Adrenal gland (tissue), 12 donors: Measurements from ENCODE around the gene TNFRSF4. TPM values are rescaled to one million over a fixed set of nuclear protein-coding genes. Genes with fewer than 3 reads are reported as not detected.

ENCODE experiments used
- DNase-seq, 7 donors: peaks; one replicate each; pipeline ENCODE4 v3.0.0-alpha.2; 2019 to 2020
- H3K27ac ChIP-seq, 5 donors: fragments of 200-600 bp; sonication (generic) in 4 of 5; 1 replicate in 3 of 5; 2 replicates in 2 of 5; pipeline versions ENCODE4 v1.5.1 to v1.8.0; 2016 to 2020; ENCODE audit warnings: mild to moderate bottlenecking in 1 of 5
- H3K27me3 ChIP-seq: fragments of 200-600 bp; 2 replicates; pipeline ENCODE4 v1.8.0; 2021
- H3K36me3 ChIP-seq, 2 donors: fragments of 200-600 bp; replicated peaks in 1 of 2; 1 replicate in 1 of 2; 2 replicates in 1 of 2; pipeline versions ENCODE4 v1.5.1 to v1.8.0; 2018 to 2022
- H3K4me1 ChIP-seq, 2 donors: fragments of 200-600 bp; replicated peaks in 1 of 2; 1 replicate in 1 of 2; 2 replicates in 1 of 2; pipeline versions ENCODE4 v1.5.1 to v1.8.0; 2018 to 2021
- H3K4me3 ChIP-seq, 4 donors: fragments of 200-600 bp; sonication (generic) in 3 of 4; one replicate each; pipeline ENCODE4 v1.5.1; 2016 to 2018
- H3K9me3 ChIP-seq, 3 donors: fragments of 200-600 bp; sonication (generic) in 1 of 3; replicated peaks in 1 of 3; 1 replicate in 2 of 3; 2 replicates in 1 of 3; pipeline versions ENCODE4 v1.5.1 to v1.8.0; 2016 to 2021
- POLR2A ChIP-seq, 2 donors: fragments of 450-650 bp; IDR thresholded peaks; one replicate each; pipeline ENCODE4 v1.6.1; 2017; ENCODE audit warnings: antibody characterized with exemption in 2 of 2, mild to moderate bottlenecking in 2 of 2, moderate library complexity in 1 of 2
- WGBS, 4 donors: extraction: QIAGEN DNeasy Blood & Tissue Kit in 2 of 4; methylation state at CpG; one replicate each; pipeline versions ENCODE4 v1.1.5 to v1.1.7; 2013 to 2017; 5-methylcytosine and 5-hydroxymethylcytosine counted together
- intact Hi-C, 2 donors: fragments of 100-400 bp; cut with DNase I; formaldehyde crosslinking; loops; one replicate each; pipeline versions ENCODE4 v1.14.1 to v1.15.0; 2022 to 2023
- polyA plus RNA-seq, 3 donors: library from polyadenylated mRNA; stranded (reverse); fragments of 200-250 nt in 2 of 3; fragments of 350-450 nt in 1 of 3; fragmentation: Illumina TruSeq in 1 of 3; extraction: RNeasy Lipid Tissue Mini Kit (QIAGEN cat#74804) in 1 of 3; gene quantifications; one replicate each; pipeline ENCODE4 v1.2.3, GENCODE V29; 2013 to 2014
- total RNA-seq, 9 donors: library from RNA; depleted of rRNA in 4 of 9; stranded (reverse); fragments of >200 nt in 4 of 9; fragments of 120-200 nt in 1 of 9; fragmentation: NEBNext Ultra II Directional in 1 of 9; extraction: Animal tissue kit (Norgen Biotek cat#: 25700) in 1 of 9; gene quantifications; one replicate each; pipeline versions ENCODE4 v1.1.0 to v1.2.4, GENCODE V29; 2013 to 2023
- TF ChIP-seq, protein P1 (sequence below), 6 experiments: fragments of 450-650 bp in 4 of 6; fragments of 200-600 bp in 2 of 6; sonication (generic) in 1 of 6; IDR thresholded peaks; 1 replicate in 5 of 6; 2 replicates in 1 of 6; pipeline versions ENCODE4 v1.5.1 to v1.8.0; 2016 to 2021; ENCODE audit warnings: antibody characterized with exemption in 6 of 6, mild to moderate bottlenecking in 2 of 6, moderate library complexity in 1 of 6
- donor health status: healthy with polysubstance abuse.
- donor health status: Bipolar disorder and iron deficiency.
- donor health status: DM: yes; HTN: yes; CAD: no.
- donor health status: DM: no; HTN: no; CAD: no.
- donor health status: DM: no; HTN: no; CAD: no.
- donor health status: DM: yes; HTN: yes; CAD: no.

The TNFRSF4 gene
- total and polyA plus RNA-seq, 12 donors = 0.32 to 6.9 (median 1.1) TPM; not detected in 2

DNA sequence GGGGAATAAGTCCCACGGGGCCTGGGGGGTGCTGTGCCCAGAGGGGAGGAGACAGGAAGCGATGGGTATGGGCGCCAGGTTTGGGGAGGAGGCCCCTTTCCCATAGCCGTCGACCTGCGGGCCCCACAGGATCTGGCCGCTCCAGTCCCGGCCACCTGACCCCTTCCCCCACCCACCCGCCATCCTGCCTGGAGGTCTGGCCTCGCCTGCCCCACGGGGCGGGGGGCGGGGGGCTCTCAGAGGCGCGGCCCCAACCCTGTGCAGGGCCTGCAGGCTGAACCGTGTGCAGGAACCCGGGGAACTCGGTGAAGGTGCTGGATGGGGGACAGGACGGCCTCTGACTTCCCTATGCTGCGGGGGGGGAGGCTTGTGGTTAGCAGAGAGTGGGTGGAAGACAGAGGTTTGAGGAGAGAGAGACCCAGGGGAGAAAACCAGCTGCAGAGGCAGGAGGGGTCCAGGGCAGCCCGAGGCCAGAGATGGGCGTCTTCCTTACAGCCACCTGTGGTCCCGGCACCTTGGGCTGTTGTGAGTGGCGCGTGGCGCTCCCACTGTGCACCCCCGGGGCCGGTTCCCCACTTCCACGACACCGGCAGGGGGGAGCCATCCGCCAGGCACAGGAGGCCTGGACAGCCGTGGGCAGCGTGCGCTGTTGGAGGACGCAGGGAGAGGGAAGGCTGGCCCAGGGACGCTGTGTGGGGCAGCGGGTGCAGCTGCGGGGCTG is 5.1 kb downstream of the TNFRSF4 start:
- intact Hi-C loops = no loop called here
- Histone ChIP-seq H3K36me3 (no peaks in the 10 kb centered on the region), H3K27me3 (peaks cover 26% of the 10 kb centered on the region), H3K9me3 (no peaks in the 10 kb centered on the region), H3K4me3 (no peak overlapping the region), H3K27ac (peak overlapping the region in 1 of 5 donors; percentile 60), H3K4me1 (peaks cover 6% of the 10 kb centered on the region in 2 donors)
- DNase-seq = peak in 1 of 7 donors; percentile 2
- WGBS, 4 donors = 49 to 71% (median 62%) methylated on average over 17 to 38 of the region's 38 CpGs
- TF ChIP-seq, protein P1, sequence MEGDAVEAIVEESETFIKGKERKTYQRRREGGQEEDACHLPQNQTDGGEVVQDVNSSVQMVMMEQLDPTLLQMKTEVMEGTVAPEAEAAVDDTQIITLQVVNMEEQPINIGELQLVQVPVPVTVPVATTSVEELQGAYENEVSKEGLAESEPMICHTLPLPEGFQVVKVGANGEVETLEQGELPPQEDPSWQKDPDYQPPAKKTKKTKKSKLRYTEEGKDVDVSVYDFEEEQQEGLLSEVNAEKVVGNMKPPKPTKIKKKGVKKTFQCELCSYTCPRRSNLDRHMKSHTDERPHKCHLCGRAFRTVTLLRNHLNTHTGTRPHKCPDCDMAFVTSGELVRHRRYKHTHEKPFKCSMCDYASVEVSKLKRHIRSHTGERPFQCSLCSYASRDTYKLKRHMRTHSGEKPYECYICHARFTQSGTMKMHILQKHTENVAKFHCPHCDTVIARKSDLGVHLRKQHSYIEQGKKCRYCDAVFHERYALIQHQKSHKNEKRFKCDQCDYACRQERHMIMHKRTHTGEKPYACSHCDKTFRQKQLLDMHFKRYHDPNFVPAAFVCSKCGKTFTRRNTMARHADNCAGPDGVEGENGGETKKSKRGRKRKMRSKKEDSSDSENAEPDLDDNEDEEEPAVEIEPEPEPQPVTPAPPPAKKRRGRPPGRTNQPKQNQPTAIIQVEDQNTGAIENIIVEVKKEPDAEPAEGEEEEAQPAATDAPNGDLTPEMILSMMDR (IDR thresholded peaks at IDR 0.05) = no peak
- TF ChIP-seq POLR2A (IDR thresholded peaks at IDR 0.05) = no peak

GRCh38 chr1:1207571-1207892 is 6.4 kb downstream of the TNFRSF4 start:
- no peak overlapping the region for H3K4me3 ChIP-seq
- H3K4me1 ChIP-seq = peaks cover 6% of the 10 kb centered on the region in 2 donors
- peaks cover 36% of the 10 kb centered on the region for H3K27me3 ChIP-seq
- DNase-seq = peak in 1 of 7 donors; percentile 4
- no peak overlapping the region for H3K27ac ChIP-seq
- WGBS, 4 donors = 55 to 88% (median 67%) methylated on average over 5 to 11 of the region's 11 CpGs
- H3K9me3 ChIP-seq = no peaks in the 10 kb centered on the region
- intact Hi-C loops = no loop called here
- no peaks in the 10 kb centered on the region for H3K36me3 ChIP-seq
- TF ChIP-seq, protein P1 (IDR thresholded peaks at IDR 0.05) = no peak
- TF ChIP-seq POLR2A (IDR thresholded peaks at IDR 0.05) = no peak

- Histone ChIP-seq H3K4me3 (no peak overlapping the region), H3K27me3 (peaks cover 36% of the 10 kb centered on the region)
- whole genome bisulfite sequencing, 4 donors = 43 to 67% (median 47%) methylated on average over 5 to 19 of the region's 19 CpGs
These were observed 6.9 kb downstream of the TNFRSF4 start for GRCh38 chr1:1206966-1207531.

GRCh38 chr1:1206376-1206965 is 7.5 kb downstream of the TNFRSF4 start, which contains the start of gene TNFRSF18:
Gene TNFRSF18 (minus strand): TSS chr1:1206592. CDS start chr1:1206571, 21 bp downstream.
- H3K36me3 ChIP-seq = no peaks in the 10 kb centered on the region
- peaks cover 36% of the 10 kb centered on the region for H3K27me3 ChIP-seq
- H3K4me1 ChIP-seq = peaks cover 6% of the 10 kb centered on the region in 2 donors
- intact Hi-C loops = no loop called here
- WGBS, 4 donors = 6 to 12% (median 9%) methylated on average over 19 to 49 of the region's 49 CpGs
- no peak within 1 kb of the TSS for H3K27ac ChIP-seq
- no peak for TF ChIP-seq POLR2A (IDR thresholded peaks at IDR 0.05)
- TF ChIP-seq, protein P1 (IDR thresholded peaks at IDR 0.05) = no peak
- no peaks in the 10 kb centered on the region for H3K9me3 ChIP-seq
- DNase-seq = no peak
- no peak within 1 kb of the TSS for H3K4me3 ChIP-seq

More at GRCh38 chr1:1206966-1207531, 6.9 kb downstream of the TNFRSF4 start:
- intact Hi-C loops = no loop called here
- no peak overlapping the region for H3K27ac ChIP-seq
- H3K4me1 ChIP-seq = peaks cover 6% of the 10 kb centered on the region in 2 donors
- no peaks in the 10 kb centered on the region for H3K36me3 ChIP-seq
- DNase-seq = peak in 1 of 7 donors; percentile 7
- no peak for TF ChIP-seq POLR2A (IDR thresholded peaks at IDR 0.05)
- TF ChIP-seq, protein P1 (IDR thresholded peaks at IDR 0.05) = no peak
- H3K9me3 ChIP-seq = no peaks in the 10 kb centered on the region
